Esophagus (tissue), 2 donors: ENCODE measurements around the gene GLI2. TPM values are rescaled to one million over a fixed set of nuclear protein-coding genes. Genes with fewer than 3 reads are reported as not detected.

ENCODE experiments used
- H3K27ac ChIP-seq, 2 donors: one replicate each; pipeline ENCODE4 v1.5.1; 2013; ENCODE audit warnings: low read depth in 2 of 2, mild to moderate bottlenecking in 2 of 2, inconsistent platforms in 1 of 2, low read length in 1 of 2, moderate library complexity in 1 of 2
- H3K27me3 ChIP-seq, 2 donors: one replicate each; pipeline ENCODE4 v1.6.1; 2013; ENCODE audit warnings: low read length in 2 of 2, control low read depth in 1 of 2, mild to moderate bottlenecking in 1 of 2; ENCODE audit not compliant: insufficient read depth in 2 of 2, control insufficient read depth in 1 of 2
- H3K36me3 ChIP-seq, 2 donors: one replicate each; pipeline ENCODE4 v1.6.1; 2013; ENCODE audit warnings: low read length in 1 of 2; ENCODE audit not compliant: control insufficient read depth in 2 of 2, insufficient read depth in 2 of 2
- H3K4me1 ChIP-seq, 2 donors: one replicate each; pipeline ENCODE4 v1.6.1; 2013; ENCODE audit warnings: low read length in 1 of 2; ENCODE audit not compliant: control insufficient read depth in 2 of 2, insufficient read depth in 2 of 2
- H3K4me3 ChIP-seq, 2 donors: one replicate each; pipeline ENCODE4 v1.5.1; 2013; ENCODE audit warnings: low read length in 2 of 2, mild to moderate bottlenecking in 2 of 2, low read depth in 1 of 2, moderate library complexity in 1 of 2
- H3K9me3 ChIP-seq, 2 donors: one replicate each; pipeline ENCODE4 v1.6.1; 2013; ENCODE audit warnings: mild to moderate bottlenecking in 2 of 2, low read depth in 1 of 2, low read length in 1 of 2, moderate library complexity in 1 of 2; ENCODE audit not compliant: control insufficient read depth in 2 of 2, insufficient read depth in 1 of 2
- WGBS, 2 donors: extraction: QIAGEN DNeasy Blood & Tissue Kit; methylation state at CpG; one replicate each; pipeline ENCODE4 v1.1.7; 2013; 5-methylcytosine and 5-hydroxymethylcytosine counted together
- polyA plus RNA-seq, 2 donors: library from polyadenylated mRNA; stranded (reverse); fragments of 200-250 nt; gene quantifications; one replicate each; pipeline ENCODE4 v1.2.3, GENCODE V29; 2013
- donor health status: healthy with polysubstance abuse.
- donor health status: Bipolar disorder and iron deficiency.

GLI2 gene
- polyA plus RNA-seq, 2 donors: 0.31 to 0.35 TPM

DNA sequence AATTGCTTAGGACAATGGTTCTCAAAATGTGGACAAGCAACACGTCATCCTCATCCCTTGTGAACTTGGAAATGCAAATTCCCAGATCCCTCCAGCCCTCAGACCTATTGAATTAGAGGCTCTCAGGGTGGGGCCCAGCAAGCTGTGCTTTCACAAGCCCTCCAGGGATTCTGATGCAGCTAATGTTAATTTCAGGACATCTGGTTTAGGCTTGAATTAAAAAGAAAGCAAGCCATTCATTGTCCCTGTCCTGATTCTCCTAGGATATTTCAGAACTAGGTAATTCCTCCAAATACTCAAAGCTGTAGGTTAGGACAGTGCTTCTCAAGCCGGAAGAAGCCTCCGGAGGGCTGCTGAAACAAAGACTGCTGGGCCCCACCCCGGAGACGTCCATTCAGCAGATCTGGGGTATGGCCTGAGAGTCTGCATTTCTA lies 26.0 kb upstream of the GLI2 start:
- no peaks in the 10 kb centered on the region for H3K4me1 ChIP-seq
- 49 to 59% methylated on average over 5 of the region's 5 CpGs for WGBS, 2 donors
- no peaks in the 10 kb centered on the region for H3K9me3 ChIP-seq
- H3K36me3 ChIP-seq: no peaks in the 10 kb centered on the region
- H3K27ac ChIP-seq: no peak overlapping the region
- H3K27me3 ChIP-seq: no peaks in the 10 kb centered on the region
- H3K4me3 ChIP-seq: no peak overlapping the region

- H3K27me3 ChIP-seq: no peaks in the 10 kb centered on the region
- no peak overlapping the region for H3K27ac ChIP-seq
- WGBS, 2 donors: 80 to 85% methylated on average over 16 of the region's 16 CpGs
- no peaks in the 10 kb centered on the region for H3K9me3 ChIP-seq
- H3K4me1 ChIP-seq: no peaks in the 10 kb centered on the region
- no peak overlapping the region for H3K4me3 ChIP-seq
- H3K36me3 ChIP-seq: no peaks in the 10 kb centered on the region
These were observed 25.4 kb upstream of the GLI2 start for GRCh38 chr2:120710256-120710655.

- Histone ChIP-seq H3K36me3 (no peaks in the 10 kb centered on the region), H3K27ac (no peak overlapping the region), H3K27me3 (no peaks in the 10 kb centered on the region), H3K9me3 (no peaks in the 10 kb centered on the region), H3K4me1 (no peaks in the 10 kb centered on the region), H3K4me3 (no peak overlapping the region)
- 68 to 74% methylated on average over 5 of the region's 5 CpGs for WGBS, 2 donors
These were observed 24.0 kb upstream of the GLI2 start for GRCh38 chr2:120711694-120712093.

DNA sequence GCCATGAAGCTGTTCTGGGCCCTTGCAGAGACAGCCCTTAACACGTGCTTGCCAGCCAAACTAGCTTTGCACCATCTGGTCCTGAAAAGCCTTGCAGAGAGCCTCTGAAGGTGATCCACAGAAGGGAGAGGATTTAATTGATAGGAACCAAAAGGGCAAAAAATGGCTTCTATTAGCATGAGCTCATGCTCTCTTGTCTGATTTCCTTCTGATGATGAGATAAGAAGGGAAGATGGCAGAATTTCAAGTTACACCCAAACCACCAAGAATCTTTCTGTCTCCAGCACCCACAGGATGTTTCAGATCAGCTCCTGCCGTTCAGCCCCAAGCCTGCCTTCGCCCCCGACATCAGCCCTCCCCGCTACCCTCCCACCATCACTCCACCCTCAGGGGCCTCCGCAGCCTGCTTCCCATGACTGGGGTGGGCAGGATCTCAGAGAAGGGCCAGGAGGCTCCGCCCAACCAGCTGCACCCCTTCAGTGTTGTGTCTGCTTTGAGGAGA lies 23.4 kb upstream of the GLI2 start:
- H3K36me3 ChIP-seq: no peaks in the 10 kb centered on the region
- no peak overlapping the region for H3K27ac ChIP-seq
- no peaks in the 10 kb centered on the region for H3K9me3 ChIP-seq
- WGBS, 2 donors: 50 to 61% methylated on average over 7 of the region's 7 CpGs
- H3K4me1 ChIP-seq: no peaks in the 10 kb centered on the region
- H3K27me3 ChIP-seq: no peaks in the 10 kb centered on the region
- H3K4me3 ChIP-seq: no peak overlapping the region

DNA sequence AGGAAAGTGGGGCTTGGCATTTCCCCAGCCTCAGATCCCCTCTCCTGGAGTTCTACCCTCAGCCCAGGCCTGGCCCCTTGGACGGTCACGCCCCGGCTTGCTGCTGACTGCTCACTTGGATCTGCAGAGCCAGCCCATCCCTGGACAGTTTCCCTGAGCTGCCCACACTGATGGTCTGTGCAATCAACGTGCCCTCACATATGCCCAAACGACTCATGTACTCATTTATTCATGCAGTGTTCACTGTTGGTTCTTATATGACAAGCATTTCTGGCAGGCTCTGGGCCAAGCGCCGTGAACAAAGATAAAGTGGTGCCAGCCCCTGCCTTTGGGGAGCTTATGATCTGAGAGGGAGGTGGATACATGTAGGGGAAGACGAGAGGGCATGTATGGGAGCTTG lies 20.3 kb upstream of the GLI2 start:
- H3K27ac ChIP-seq: no peak overlapping the region
- H3K36me3 ChIP-seq: no peaks in the 10 kb centered on the region
- WGBS, 2 donors: 49 to 70% methylated on average over 8 of the region's 8 CpGs
- H3K9me3 ChIP-seq: no peaks in the 10 kb centered on the region
- H3K4me1 ChIP-seq: no peaks in the 10 kb centered on the region
- H3K27me3 ChIP-seq: no peaks in the 10 kb centered on the region
- H3K4me3 ChIP-seq: no peak overlapping the region

DNA sequence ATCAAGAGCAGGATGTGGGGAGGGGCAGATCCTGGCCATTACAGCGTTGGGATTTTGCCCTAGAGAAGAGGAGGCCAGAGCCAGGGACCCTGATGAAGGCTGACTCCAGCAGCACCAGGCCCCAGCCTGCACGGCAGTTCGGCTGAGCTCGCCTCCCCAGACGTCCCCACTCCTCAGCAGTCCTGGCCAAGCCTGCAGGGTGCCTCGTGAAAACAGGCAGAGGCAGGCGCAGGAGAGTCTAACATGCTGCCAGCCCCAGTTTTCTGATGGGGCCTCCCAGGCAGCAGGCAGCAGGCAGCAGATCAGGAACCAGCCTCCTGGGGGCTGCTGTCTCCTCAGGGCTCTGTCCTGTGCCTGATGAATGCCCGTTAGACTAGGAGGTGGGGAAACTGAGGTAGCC lies 19.7 kb upstream of the GLI2 start:
- no peaks in the 10 kb centered on the region for H3K27me3 ChIP-seq
- H3K9me3 ChIP-seq: no peaks in the 10 kb centered on the region
- no peaks in the 10 kb centered on the region for H3K4me1 ChIP-seq
- WGBS, 2 donors: 42 to 62% methylated on average over 7 to 8 of the region's 8 CpGs
- no peak overlapping the region for H3K4me3 ChIP-seq
- no peaks in the 10 kb centered on the region for H3K36me3 ChIP-seq
- H3K27ac ChIP-seq: no peak overlapping the region

GRCh38 chr2:120716641-120717585 lies 18.8 kb upstream of the GLI2 start:
- H3K4me3 ChIP-seq: no peak overlapping the region
- no peaks in the 10 kb centered on the region for H3K27me3 ChIP-seq
- WGBS, 2 donors: 58 to 68% methylated on average over 15 of the region's 15 CpGs
- no peaks in the 10 kb centered on the region for H3K4me1 ChIP-seq
- no peak overlapping the region for H3K27ac ChIP-seq
- no peaks in the 10 kb centered on the region for H3K9me3 ChIP-seq
- no peaks in the 10 kb centered on the region for H3K36me3 ChIP-seq

- Histone ChIP-seq H3K36me3 (no peaks in the 10 kb centered on the region), H3K27me3 (no peaks in the 10 kb centered on the region), H3K4me1 (no peaks in the 10 kb centered on the region), H3K27ac (no peak overlapping the region), H3K4me3 (no peak overlapping the region), H3K9me3 (no peaks in the 10 kb centered on the region)
- WGBS, 2 donors: 78 to 79% methylated on average over 7 of the region's 7 CpGs
These were observed 16.2 kb upstream of the GLI2 start for GRCh38 chr2:120719491-120719890.

GRCh38 chr2:120720231-120720630 lies 15.4 kb upstream of the GLI2 start:
- Histone ChIP-seq H3K27ac (no peak overlapping the region), H3K27me3 (no peaks in the 10 kb centered on the region), H3K4me3 (no peak overlapping the region), H3K9me3 (no peaks in the 10 kb centered on the region), H3K4me1 (no peaks in the 10 kb centered on the region), H3K36me3 (no peaks in the 10 kb centered on the region)
- WGBS, 2 donors: 84 to 86% methylated on average over 7 of the region's 7 CpGs
